HG03175 (cell line): ENCODE measurements around the gene VPS37D.
"Not testable (repeated sequence)": the region's sequence is repeated elsewhere in the genome, so short reads cannot be mapped to it uniquely, and the experiment has no call there.

Source experiments
- ATAC-seq: cut with Tn5 transposase; IDR thresholded peaks from one replicate; pipeline ENCODE4 v1.9.1; 2021; ENCODE audit warnings: mild to moderate bottlenecking, moderate library complexity; ENCODE audit not compliant: unreplicated experiment

The VPS37D gene

DNA sequence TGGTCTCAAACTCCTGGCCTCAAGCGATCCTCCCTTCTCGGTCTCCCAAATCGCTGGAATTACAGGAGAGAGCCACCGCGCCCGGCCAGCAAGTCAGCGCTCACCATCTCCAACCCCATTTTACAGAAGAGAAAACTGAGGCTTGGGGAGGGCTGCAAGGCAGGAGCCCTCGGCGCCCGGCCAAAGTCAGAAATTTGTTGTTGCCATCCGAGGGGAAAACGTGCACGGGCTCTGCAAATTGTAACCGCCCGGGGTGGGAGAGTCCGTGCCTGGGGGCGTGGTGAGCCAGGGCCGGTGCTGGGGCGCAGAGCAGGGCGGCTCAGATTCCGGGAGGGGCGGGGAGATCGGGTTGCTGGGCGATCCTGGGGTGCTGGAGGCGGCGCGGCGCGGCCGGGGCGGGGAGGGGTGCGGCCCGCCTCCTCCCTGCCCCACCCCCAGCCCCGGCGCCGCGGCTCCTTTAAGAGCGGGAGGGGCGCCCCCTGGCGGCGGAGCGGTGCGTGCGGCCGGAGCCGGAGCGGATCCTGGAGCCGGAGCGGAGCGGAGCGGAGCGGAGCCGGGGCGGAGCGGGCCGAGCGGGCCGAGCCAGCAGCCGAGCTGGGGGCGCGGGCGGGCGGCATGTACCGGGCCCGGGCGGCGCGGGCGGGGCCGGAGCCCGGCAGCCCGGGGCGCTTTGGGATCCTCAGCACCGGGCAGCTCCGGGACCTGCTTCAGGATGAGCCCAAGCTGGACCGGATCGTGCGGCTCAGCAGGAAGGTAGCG lies at the start of gene VPS37D:
VPS37D (plus strand) TSS at position 488 of the 759 bp plus-strand sequence; CDS start at position 616, 128 bp downstream.
- peak; percentile 91 for ATAC-seq

DNA sequence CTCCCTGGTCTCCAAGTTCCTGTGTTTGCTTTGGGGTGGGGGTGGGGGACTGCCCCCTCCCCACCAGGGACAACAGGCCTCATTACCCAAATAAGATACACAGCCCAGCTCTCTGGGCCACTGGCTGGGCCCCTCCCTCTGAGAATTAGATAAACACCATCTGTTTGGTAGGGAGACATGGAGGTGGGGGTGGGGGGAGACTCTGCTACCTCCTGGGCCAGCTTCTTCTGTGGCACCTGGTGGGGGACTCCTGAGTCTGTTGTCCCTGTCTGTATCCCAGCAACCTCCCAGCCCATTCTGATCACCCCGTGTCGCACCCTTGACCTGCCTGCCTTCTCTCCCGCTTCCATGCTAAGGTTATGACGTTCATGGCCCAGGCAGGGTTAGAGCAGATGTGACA lies 49.1 kb upstream of the VPS37D start:
- ATAC-seq: no peak

DNA sequence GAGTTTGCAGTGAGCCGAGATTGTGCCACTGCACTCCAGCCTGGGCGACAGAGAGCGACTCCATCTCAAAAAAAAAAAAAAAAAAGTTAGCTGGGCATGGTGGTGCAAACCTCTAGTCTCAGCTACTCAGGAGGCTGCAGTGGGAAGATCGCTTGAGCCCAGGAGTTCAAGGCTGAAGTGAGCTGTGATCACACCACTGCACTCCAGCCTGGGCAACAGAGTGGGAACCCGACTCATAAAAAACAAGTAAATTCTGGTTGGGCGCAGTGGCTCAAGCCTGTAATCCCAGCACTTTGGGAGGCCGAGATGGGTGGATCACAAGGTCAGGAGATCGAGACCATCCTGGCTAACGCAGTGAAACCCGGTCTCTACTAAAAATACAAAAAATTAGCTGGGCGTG lies 48.2 kb upstream of the VPS37D start:
- ATAC-seq: not testable (repeated sequence)

- no peak for ATAC-seq
Observed at GRCh38 chr7:73621168-73622063, 46.2 kb upstream of the VPS37D start.

- ATAC-seq: no peak
Observed at GRCh38 chr7:73622527-73622908, 45.1 kb upstream of the VPS37D start.

DNA sequence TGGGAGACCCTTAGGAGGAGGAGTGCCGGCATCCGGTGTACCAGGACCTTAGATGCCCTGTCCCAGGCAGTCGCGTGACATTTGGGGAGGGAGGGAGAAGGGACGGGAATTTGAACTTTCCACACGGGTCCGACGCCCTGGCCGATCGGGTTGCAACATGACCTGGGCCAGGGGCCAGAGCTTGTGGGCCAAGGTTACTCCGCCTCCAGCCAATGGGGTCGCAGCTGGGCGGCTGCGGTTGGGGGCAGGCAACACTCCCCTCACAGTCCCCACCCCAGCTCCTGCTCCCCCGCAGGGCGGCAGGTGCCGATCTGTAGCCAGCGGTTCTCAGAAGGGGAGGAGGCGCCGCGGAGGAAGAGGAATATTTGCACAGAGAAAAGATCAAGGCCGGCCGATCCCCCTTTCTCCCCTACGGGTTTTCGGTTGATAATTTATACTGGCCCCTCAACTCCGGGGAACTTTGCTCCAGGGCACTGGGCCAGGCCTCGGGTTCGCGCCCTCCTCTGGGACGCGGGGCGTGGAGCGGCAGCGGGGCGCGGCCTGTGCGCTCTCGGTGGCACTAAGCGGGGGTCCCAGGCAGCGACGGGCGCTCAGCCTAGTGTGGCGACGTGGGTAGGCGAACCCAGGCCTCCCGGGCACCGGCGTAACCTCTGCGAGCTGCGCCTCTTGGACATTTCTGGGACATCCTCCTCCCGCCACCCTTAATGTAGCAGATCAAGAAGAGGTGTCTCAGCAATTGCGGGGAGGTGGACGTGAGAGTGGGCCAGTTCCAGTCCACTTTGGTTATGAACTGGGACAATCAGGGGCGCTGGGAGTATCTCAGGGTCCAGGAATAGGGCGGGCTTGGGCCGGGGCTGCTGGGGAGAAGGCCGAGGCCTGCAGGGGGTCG lies 44.5 kb upstream of the VPS37D start:
- ATAC-seq: no peak

DNA sequence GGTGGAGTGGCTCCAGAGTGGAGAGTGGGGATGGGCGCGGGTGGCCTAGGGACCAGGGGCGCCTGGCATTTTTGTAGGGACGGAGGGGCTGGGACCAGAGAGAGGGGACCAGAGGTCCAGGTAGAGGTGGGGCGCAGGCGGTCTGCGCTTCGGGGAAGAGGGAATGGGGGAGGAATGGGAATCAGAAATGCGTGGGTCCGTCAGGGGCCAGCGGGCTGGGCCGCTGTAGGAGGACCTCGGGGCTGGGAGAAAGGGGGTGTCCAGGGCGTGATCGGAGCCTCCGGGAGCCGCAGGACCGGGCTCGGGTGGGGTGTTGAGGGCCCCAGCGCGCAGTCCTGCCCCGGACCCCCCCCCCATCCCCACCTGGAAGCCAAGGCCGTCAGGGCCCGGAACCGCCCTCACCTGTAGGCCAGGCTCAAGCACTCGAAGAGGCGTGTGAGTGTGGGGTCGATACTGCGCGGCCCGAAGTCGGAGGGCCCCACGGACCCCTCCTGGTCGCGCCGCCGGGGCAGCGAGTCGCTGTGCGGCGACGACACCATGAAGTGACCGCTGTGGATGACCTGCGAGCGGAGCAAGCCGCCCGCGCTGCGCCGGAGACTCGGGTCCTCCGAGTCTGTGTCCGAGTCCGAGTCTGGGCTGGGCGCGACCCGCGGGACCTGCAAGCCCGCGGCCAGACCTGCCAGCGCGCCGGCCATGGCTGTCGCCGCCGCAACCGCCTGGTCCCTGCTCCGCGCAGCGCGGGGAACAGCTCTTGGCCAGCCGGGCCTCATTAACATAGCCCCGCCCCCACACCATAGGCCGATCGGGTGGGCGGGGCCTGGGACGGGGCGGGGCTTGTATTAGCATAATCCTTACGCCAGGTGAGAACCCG lies 43.6 kb upstream of the VPS37D start, which contains the start of gene MLXIPL:
MLXIPL (minus strand) TSS at position 725 of the 871 bp plus-strand sequence; CDS start at position 695, 30 bp downstream.
- ATAC-seq: no peak

DNA sequence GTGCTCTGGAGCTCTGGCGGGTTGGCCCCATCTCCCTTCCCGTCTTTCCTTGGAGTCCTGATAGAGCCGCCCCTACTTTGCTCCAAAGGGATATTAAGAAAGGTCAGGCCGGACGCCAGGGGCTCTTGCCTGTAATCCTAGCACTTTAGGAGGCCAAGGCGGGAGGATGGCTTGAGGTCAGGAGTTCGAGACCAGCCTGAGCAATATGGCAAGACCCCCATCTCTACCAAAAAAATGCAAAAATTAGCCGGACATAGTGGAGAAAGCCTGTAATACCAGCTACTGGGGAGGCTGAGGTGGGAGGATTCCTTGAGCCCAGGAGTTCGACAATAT lies 43.0 kb upstream of the VPS37D start:
- ATAC-seq: no peak

- ATAC-seq: no peak
Observed at GRCh38 chr7:73625276-73625675, 42.4 kb upstream of the VPS37D start.

GRCh38 chr7:73626814-73627213 lies 40.8 kb upstream of the VPS37D start:
- ATAC-seq: no peak

DNA sequence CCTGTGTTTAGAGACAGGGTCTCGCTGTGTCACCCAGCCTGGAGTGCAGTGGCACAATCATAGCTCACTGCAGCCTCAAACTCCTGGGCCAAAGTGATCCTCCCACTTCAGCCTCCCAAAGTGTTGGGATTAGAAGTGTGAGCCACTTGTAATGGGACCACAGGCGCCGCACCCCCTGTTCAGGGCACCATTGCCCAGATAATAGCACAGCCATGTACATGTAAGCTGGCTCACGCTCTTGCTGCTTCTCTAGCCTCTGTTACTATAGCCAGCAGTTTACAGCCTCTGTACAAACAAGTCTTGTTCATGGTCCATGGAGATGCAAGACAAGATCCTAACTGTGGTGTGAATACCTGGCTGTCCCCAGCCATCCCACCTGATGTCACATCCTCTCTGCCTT lies 39.1 kb upstream of the VPS37D start:
- ATAC-seq: no peak

- ATAC-seq: no peak
Observed at GRCh38 chr7:73631558-73631957, 36.1 kb upstream of the VPS37D start.

- no peak for ATAC-seq
Observed at GRCh38 chr7:73633323-73633722, 34.3 kb upstream of the VPS37D start.

DNA sequence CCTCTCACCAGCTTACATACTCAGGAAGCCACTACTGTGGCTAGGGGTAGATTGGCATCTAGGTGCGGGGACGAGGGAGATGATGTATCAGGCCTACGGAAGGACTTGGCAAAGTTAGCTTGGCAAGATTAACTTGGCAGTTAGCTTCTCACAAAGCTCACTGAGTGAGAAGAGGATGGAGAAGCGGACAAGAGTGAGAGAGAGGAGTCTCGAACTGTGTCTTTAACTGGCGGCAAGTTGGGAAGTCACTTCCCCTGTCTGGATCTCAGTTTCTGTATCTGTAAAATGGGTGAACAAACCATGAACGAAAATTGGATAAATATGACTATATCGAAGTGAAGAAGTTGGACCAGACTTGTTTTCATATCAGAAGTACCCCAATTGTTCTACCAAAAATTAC lies 33.8 kb upstream of the VPS37D start:
- no peak for ATAC-seq

- no peak for ATAC-seq
Observed at GRCh38 chr7:73635428-73636200, 32.0 kb upstream of the VPS37D start.

GRCh38 chr7:73638911-73639310 lies 28.7 kb upstream of the VPS37D start:
- ATAC-seq: no peak

DNA sequence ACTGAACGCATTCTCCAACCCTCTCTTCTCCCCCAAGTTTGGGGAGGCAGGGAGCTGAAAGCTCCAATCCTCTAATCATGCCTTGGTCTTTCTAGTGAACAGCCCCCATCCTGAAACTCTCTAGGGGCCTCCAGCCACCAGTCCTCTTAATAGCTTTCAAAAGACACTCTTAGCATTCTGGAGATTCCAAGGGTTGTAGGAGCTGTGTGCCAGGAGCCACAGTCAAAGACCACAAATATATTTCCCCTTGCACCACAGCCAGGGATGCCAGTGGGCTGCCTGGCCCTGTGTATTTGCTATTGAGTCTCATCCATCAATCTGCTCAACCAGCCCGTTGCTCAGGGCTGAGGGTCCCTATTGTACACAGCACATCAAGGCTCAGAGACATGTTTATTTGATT lies 24.8 kb upstream of the VPS37D start:
- ATAC-seq: no peak

GRCh38 chr7:73644688-73645286 lies 22.8 kb upstream of the VPS37D start:
- ATAC-seq: no peak

DNA sequence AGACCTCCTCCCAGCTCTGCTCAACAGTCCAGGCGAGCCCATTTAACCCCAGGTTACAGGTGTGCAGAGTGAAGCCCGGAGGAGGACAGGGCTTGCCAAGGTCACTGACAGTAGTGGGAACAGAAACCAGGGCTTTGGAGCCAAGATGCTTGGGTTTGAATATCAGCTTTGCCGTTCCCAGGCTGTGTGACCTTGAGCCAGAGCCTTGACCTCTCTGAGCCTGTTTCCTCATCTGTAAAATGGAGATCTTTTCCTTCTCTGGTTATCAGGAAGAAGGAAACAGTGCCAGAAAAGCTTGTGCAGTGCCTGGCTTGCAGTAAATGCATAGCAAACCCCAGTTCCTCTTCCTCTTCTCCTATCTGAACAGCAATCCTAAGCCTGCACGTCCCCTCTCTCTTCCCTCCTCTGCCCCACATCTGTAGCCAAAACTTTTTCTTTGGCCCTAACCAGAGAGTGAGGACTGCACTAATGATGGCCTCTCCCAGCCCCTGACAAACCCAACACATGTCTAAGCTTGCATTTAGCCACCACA lies 21.9 kb upstream of the VPS37D start:
- ATAC-seq: no peak
